GM23248 (cell line): ENCODE data around the gene TTC3.

Experiments
- EZH2 ChIP-seq: fragments of 200-600 bp; sonication (generic); IDR thresholded peaks from 2 replicates; pipeline ENCODE4 v1.6.1; 2018; ENCODE audit warnings: antibody characterized with exemption, mild to moderate bottlenecking; ENCODE audit not compliant: insufficient read depth, poor library complexity, severe bottlenecking
- EZH2phosphoT487 ChIP-seq: fragments of 200-600 bp; sonication (generic); IDR thresholded peaks from 2 replicates; pipeline ENCODE4 v1.6.1; 2018; ENCODE audit warnings: antibody characterized with exemption, moderate library complexity, mild to moderate bottlenecking, low read depth; ENCODE audit not compliant: insufficient read depth

DNA sequence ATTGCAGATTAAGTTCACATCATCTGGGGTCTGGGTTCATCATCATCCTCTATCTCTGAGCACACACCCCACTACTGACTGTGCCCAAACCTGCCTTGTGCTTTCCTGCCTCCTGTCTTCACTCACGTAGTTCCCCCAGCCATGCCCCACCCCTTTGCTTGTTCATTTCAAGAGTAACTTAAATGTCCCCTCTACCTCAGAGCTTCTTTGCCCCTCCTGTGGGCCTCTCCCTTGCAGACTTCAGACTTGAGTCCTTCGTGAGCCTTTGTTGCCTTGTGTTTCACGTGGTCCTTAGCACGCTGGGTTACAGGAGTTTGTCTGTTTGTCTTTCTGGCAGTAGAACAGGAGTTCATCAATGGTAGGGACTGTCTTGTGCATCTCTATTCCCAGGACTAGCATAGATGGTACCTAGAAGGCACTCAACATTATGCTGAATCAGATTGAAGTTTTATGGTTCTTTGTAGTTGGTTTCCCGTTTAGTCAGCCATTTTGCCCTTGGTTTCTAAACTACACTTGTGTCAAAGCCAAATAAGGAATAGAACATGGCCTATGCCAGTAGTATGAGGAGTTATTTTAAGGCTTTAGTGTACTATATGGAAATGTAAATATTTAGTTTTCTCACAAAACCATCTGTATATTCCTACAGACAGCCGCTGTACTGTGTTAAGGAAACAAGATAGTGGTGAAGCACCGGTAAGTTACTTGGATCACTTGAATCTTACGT is 86.2 kb downstream of the TTC3 start:
- TF ChIP-seq EZH2 (no peak), EZH2phosphoT487 (no peak)
